Fibroblast of mammary gland (primary cell): ENCODE data around the gene KLHL29.

Experiments used
- DNase-seq: peaks from one replicate; pipeline ENCODE4 v3.0.0-alpha.2; 2010; ENCODE audit warnings: low read depth
- H3K4me3 ChIP-seq: 2 replicates; pipeline ENCODE4 v1.5.1; 2011; ENCODE audit warnings: low read depth, mild to moderate bottlenecking, low read length, moderate library complexity; ENCODE audit not compliant: control insufficient read depth
- CTCF ChIP-seq: conservative IDR thresholded peaks from 2 replicates; pipeline ENCODE4 v1.5.1; 2011; ENCODE audit warnings: low read depth, low read length, inconsistent platforms; ENCODE audit not compliant: control insufficient read depth, insufficient read depth

Gene KLHL29

GRCh38 chr2:23356711-23357110 lies 28.3 kb upstream of the KLHL29 start:
- no peak for DNase-seq
- TF ChIP-seq CTCF, result no peak
- no peak overlapping the region for H3K4me3 ChIP-seq

- H3K4me3 ChIP-seq, result no peak overlapping the region
- DNase-seq, result no peak
- no peak for TF ChIP-seq CTCF
Observed at GRCh38 chr2:23359631-23360567, 25.1 kb upstream of the KLHL29 start.

- H3K4me3 ChIP-seq, result no peak overlapping the region
- DNase-seq, result no peak
- no peak for TF ChIP-seq CTCF
Observed at GRCh38 chr2:23360571-23361125, 24.3 kb upstream of the KLHL29 start.

GRCh38 chr2:23361152-23361551 lies 23.8 kb upstream of the KLHL29 start:
- DNase-seq, result no peak
- no peak for TF ChIP-seq CTCF
- H3K4me3 ChIP-seq, result no peak overlapping the region

- H3K4me3 ChIP-seq, result no peak overlapping the region
- no peak for DNase-seq
- TF ChIP-seq CTCF, result no peak
Observed at GRCh38 chr2:23363268-23363667, 21.7 kb upstream of the KLHL29 start.

GRCh38 chr2:23363831-23364230 lies 21.1 kb upstream of the KLHL29 start:
- no peak overlapping the region for H3K4me3 ChIP-seq
- no peak for TF ChIP-seq CTCF
- DNase-seq, result no peak

GRCh38 chr2:23366720-23367119 lies 18.3 kb upstream of the KLHL29 start:
- H3K4me3 ChIP-seq, result no peak overlapping the region
- peak; percentile 29 for DNase-seq
- TF ChIP-seq CTCF, result no peak
